Liver (tissue), 9 donors: ENCODE results near the gene HCN2. TPM values are rescaled to one million over a fixed set of nuclear protein-coding genes. Genes with fewer than 3 reads are reported as not detected.

ENCODE experiments used
- DNase-seq: peaks from one replicate; pipeline ENCODE4 v3.0.0-alpha.2; 2017; ENCODE audit warnings: low spot score
- H3K27ac ChIP-seq, 2 donors: one replicate each; pipeline ENCODE4 v1.7.0; 2013; ENCODE audit warnings: inconsistent platforms in 2 of 2, low read length in 2 of 2, control low read depth in 1 of 2, low read depth in 1 of 2, mild to moderate bottlenecking in 1 of 2
- H3K27me3 ChIP-seq, 4 donors: one replicate each; pipeline versions ENCODE4 v1.6.1 to v1.7.0; 2013; ENCODE audit warnings: low read length in 3 of 4, inconsistent platforms in 1 of 4, mild to moderate bottlenecking in 1 of 4, moderate library complexity in 1 of 4; ENCODE audit not compliant: control insufficient read depth in 4 of 4, insufficient read depth in 4 of 4
- H3K36me3 ChIP-seq, 4 donors: one replicate each; pipeline versions ENCODE4 v1.6.1 to v1.7.0; 2013; ENCODE audit warnings: low read length in 3 of 4, mild to moderate bottlenecking in 3 of 4, low read depth in 1 of 4, moderate library complexity in 1 of 4; ENCODE audit not compliant: control insufficient read depth in 4 of 4, insufficient read depth in 3 of 4
- H3K4me1 ChIP-seq, 4 donors: one replicate each; pipeline versions ENCODE4 v1.6.1 to v1.7.0; 2013; ENCODE audit warnings: low read length in 3 of 4, mild to moderate bottlenecking in 3 of 4, moderate library complexity in 1 of 4; ENCODE audit not compliant: control insufficient read depth in 4 of 4, insufficient read depth in 4 of 4
- H3K4me3 ChIP-seq, 3 donors: one replicate each; pipeline versions ENCODE4 v1.6.1 to v1.7.0; 2013; ENCODE audit warnings: low read length in 3 of 3, control low read depth in 1 of 3, low read depth in 1 of 3, mild to moderate bottlenecking in 1 of 3
- H3K9ac ChIP-seq, 2 donors: one replicate each; pipeline ENCODE4 v1.7.0; 2013; ENCODE audit warnings: low read length in 2 of 2, mild to moderate bottlenecking in 2 of 2, moderate library complexity in 2 of 2, control low read depth in 1 of 2, low read depth in 1 of 2
- H3K9me3 ChIP-seq, 4 donors: one replicate each; pipeline versions ENCODE4 v1.6.1 to v1.7.0; 2013; ENCODE audit warnings: low read length in 3 of 4; ENCODE audit not compliant: control insufficient read depth in 4 of 4
- EGR1 ChIP-seq, 2 donors: IDR thresholded peaks; 2 replicates each; pipeline ENCODE4 v1.6.1; 2016 to 2018; ENCODE audit warnings: antibody characterized with exemption in 2 of 2, low read depth in 2 of 2
- GABPA ChIP-seq, 2 donors: IDR thresholded peaks in 1 of 2; conservative IDR thresholded peaks in 1 of 2; 2 replicates each; pipeline ENCODE4 v1.6.1; 2016; ENCODE audit warnings: antibody characterized with exemption in 2 of 2, mild to moderate bottlenecking in 1 of 2, moderate library complexity in 1 of 2
- HNF4G ChIP-seq: IDR thresholded peaks from 2 replicates; pipeline ENCODE4 v1.6.1; 2016; ENCODE audit warnings: antibody characterized with exemption
- JUND ChIP-seq, 2 donors: IDR thresholded peaks; 2 replicates each; pipeline ENCODE4 v1.6.1; 2016; ENCODE audit warnings: antibody characterized with exemption in 2 of 2
- RAD21 ChIP-seq, 2 donors: IDR thresholded peaks; 2 replicates each; pipeline ENCODE4 v1.6.1; 2016; ENCODE audit warnings: antibody characterized with exemption in 2 of 2, mild to moderate bottlenecking in 2 of 2
- RXRA ChIP-seq, 2 donors: IDR thresholded peaks; 2 replicates each; pipeline ENCODE4 v1.6.1; 2017 to 2018; ENCODE audit warnings: antibody characterized with exemption in 2 of 2, mild to moderate bottlenecking in 1 of 2
- SP1 ChIP-seq: IDR thresholded peaks from 2 replicates; pipeline ENCODE4 v1.6.1; 2018; ENCODE audit warnings: antibody characterized with exemption, mild to moderate bottlenecking
- YY1 ChIP-seq: IDR thresholded peaks from 2 replicates; pipeline ENCODE4 v1.6.1; 2016; ENCODE audit warnings: antibody characterized with exemption, mild to moderate bottlenecking
- WGBS: extraction: QIAGEN DNeasy Blood & Tissue Kit; methylation state at CpG from one replicate; pipeline ENCODE4 v1.1.7; 2013; 5-methylcytosine and 5-hydroxymethylcytosine counted together
- polyA plus RNA-seq, 2 donors: library from polyadenylated mRNA; stranded (reverse) in 1 of 2; unstranded in 1 of 2; fragments of 200-250 nt in 1 of 2; fragments of >200 nt in 1 of 2; fragmentation: Nextera tagmentation in 1 of 2; extraction: Ambion mirVana in 1 of 2; gene quantifications; one replicate each; pipeline versions ENCODE4 v1.2.1 to v1.2.3, GENCODE V29; 2013 to 2015
- total RNA-seq, 2 donors: library from RNA; depleted of rRNA; stranded (reverse); fragments of >200 nt; gene quantifications; one replicate each; pipeline ENCODE4 v1.2.3, GENCODE V29; 2014
- TF ChIP-seq, protein P1 (sequence below): IDR thresholded peaks from 2 replicates; pipeline ENCODE4 v1.6.1; 2016; ENCODE audit warnings: antibody characterized with exemption
- TF ChIP-seq, protein P2 (sequence below): IDR thresholded peaks from 2 replicates; pipeline ENCODE4 v1.6.1; 2016; ENCODE audit warnings: antibody characterized with exemption
- TF ChIP-seq, protein P3 (sequence below): fragments of 150-350 bp; IDR thresholded peaks from 2 replicates; pipeline ENCODE4 v1.5.1; 2017; ENCODE audit warnings: improper control_type of control experiment, low read depth, low read length; ENCODE audit not compliant: missing input control
- TF ChIP-seq, protein P4 (sequence below): IDR thresholded peaks from 2 replicates; pipeline ENCODE4 v1.6.1; 2016; ENCODE audit warnings: antibody characterized with exemption, mild to moderate bottlenecking
- donor health status: healthy.
- donor health status: healthy.
- donor health status: healthy.
- donor health status: healthy.
- donor health status: healthy.

The HCN2 gene
- total and polyA plus RNA-seq, 4 donors = 0.05 to 0.17 (median 0.13) TPM; not detected in 1

DNA sequence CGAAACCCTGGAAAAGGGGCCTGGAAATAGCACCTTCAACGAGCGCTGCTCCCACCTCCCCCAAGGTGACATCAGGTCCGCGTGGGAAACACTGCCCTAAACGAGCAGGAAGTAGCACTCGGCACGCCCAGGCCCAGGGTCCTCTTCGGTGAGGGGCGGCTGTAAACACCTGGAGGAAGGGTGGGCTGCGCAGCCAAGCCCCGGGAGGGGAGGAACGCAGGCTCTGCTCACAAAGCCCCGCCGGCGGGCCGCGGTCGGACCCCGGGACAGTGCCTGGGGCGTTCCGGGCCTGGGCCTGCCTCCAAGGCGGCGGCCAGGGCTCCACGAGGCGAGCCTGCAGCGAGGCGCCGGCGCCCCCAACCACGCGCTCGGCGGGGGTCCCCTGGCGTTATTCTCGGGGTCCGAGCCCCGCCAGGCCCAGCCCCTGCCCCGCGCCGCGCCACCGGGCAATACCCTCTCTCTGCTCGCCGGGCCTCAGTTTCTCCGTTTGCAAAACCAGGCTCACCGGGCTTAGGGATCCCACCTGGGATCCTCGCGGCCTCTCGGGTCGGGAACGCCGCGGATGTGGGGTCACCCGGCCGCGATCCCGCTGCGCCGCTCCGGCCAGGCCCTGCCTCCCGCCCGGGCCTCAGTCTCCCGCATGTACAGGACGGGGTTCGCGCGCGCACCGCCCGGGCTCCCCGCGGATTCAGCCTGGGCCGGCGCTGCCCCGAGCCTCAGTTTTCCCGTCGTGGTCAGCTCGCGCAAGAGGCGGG is 72.7 kb downstream of the HCN2 start:
- under 1% methylated on average over 81 of the region's 81 CpGs for WGBS
- TF ChIP-seq JUND (IDR thresholded peaks at IDR 0.05) (no peak), RXRA (IDR thresholded peaks at IDR 0.05) (no peak), HNF4G (no peak), EGR1 (IDR thresholded peaks at IDR 0.05; ENCODE audit: low read depth in 2 of 2) (no peak)
- TF ChIP-seq, protein P1, sequence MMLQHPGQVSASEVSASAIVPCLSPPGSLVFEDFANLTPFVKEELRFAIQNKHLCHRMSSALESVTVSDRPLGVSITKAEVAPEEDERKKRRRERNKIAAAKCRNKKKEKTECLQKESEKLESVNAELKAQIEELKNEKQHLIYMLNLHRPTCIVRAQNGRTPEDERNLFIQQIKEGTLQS = no peak
- DNase-seq = peak; percentile 64

DNA sequence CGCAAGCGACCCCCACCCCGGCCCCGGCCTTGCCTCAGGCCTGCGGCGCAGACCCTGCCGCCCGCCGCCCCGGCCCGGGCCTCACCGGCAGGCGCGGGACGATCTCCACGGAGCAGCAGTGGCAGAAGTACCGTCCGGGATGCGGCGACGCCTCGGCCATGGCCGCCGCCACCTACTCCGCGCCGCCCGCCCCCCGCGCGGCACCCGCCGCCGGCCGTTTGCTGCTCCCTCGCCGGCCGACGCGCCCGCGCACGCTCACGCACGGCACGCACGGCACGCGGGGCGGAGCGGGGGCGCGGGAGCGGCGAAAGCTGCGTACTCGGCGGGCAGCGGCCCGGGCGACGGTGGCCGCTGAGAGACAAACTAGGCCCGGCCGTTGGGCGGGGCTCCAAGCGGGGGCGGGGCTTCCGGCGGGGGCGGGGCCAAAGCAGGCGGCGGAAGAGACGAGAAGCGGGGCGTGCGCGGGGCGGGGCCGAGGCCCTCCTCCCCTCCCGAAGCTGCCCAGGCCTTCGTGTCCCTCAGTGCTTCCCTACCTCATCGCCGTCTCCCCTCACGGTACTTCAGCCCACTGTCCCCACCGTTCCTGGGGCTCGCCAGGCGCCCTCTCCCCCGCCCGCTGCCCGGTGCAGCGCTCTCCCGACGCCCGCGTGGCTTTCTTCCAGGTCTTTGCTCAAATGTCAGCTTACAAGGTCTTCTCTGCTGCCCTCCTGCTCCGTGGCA is 73.4 kb downstream of the HCN2 start, which contains the start of gene RNF126:
Gene RNF126, minus strand, starts transcription at position 253 of the 720 bp plus-strand sequence. Its CDS starts 93 bp downstream, at position 160.
- 1% methylated on average over 97 of the region's 97 CpGs for WGBS
- H3K27me3 ChIP-seq = no peaks in the 10 kb centered on the region
- no peaks in the 10 kb centered on the region for H3K36me3 ChIP-seq
- peak within 1 kb of the TSS; percentile 80 to 95 (median 92) for H3K4me3 ChIP-seq
- TF ChIP-seq EGR1 (IDR thresholded peaks at IDR 0.05; ENCODE audit: low read depth in 2 of 2) = peak in 1 of 2 donors; percentile 56
- TF ChIP-seq, protein P2, sequence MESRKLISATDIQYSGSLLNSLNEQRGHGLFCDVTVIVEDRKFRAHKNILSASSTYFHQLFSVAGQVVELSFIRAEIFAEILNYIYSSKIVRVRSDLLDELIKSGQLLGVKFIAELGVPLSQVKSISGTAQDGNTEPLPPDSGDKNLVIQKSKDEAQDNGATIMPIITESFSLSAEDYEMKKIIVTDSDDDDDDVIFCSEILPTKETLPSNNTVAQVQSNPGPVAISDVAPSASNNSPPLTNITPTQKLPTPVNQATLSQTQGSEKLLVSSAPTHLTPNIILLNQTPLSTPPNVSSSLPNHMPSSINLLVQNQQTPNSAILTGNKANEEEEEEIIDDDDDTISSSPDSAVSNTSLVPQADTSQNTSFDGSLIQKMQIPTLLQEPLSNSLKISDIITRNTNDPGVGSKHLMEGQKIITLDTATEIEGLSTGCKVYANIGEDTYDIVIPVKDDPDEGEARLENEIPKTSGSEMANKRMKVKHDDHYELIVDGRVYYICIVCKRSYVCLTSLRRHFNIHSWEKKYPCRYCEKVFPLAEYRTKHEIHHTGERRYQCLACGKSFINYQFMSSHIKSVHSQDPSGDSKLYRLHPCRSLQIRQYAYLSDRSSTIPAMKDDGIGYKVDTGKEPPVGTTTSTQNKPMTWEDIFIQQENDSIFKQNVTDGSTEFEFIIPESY = no peak
- TF ChIP-seq SP1 = peak; percentile 55
- TF ChIP-seq RAD21 (IDR thresholded peaks at IDR 0.05) = peak in 1 of 2 donors; percentile 12
- TF ChIP-seq YY1 = peak; percentile 9
- TF ChIP-seq, protein P3, sequence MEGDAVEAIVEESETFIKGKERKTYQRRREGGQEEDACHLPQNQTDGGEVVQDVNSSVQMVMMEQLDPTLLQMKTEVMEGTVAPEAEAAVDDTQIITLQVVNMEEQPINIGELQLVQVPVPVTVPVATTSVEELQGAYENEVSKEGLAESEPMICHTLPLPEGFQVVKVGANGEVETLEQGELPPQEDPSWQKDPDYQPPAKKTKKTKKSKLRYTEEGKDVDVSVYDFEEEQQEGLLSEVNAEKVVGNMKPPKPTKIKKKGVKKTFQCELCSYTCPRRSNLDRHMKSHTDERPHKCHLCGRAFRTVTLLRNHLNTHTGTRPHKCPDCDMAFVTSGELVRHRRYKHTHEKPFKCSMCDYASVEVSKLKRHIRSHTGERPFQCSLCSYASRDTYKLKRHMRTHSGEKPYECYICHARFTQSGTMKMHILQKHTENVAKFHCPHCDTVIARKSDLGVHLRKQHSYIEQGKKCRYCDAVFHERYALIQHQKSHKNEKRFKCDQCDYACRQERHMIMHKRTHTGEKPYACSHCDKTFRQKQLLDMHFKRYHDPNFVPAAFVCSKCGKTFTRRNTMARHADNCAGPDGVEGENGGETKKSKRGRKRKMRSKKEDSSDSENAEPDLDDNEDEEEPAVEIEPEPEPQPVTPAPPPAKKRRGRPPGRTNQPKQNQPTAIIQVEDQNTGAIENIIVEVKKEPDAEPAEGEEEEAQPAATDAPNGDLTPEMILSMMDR = no peak
- TF ChIP-seq, protein P4, sequence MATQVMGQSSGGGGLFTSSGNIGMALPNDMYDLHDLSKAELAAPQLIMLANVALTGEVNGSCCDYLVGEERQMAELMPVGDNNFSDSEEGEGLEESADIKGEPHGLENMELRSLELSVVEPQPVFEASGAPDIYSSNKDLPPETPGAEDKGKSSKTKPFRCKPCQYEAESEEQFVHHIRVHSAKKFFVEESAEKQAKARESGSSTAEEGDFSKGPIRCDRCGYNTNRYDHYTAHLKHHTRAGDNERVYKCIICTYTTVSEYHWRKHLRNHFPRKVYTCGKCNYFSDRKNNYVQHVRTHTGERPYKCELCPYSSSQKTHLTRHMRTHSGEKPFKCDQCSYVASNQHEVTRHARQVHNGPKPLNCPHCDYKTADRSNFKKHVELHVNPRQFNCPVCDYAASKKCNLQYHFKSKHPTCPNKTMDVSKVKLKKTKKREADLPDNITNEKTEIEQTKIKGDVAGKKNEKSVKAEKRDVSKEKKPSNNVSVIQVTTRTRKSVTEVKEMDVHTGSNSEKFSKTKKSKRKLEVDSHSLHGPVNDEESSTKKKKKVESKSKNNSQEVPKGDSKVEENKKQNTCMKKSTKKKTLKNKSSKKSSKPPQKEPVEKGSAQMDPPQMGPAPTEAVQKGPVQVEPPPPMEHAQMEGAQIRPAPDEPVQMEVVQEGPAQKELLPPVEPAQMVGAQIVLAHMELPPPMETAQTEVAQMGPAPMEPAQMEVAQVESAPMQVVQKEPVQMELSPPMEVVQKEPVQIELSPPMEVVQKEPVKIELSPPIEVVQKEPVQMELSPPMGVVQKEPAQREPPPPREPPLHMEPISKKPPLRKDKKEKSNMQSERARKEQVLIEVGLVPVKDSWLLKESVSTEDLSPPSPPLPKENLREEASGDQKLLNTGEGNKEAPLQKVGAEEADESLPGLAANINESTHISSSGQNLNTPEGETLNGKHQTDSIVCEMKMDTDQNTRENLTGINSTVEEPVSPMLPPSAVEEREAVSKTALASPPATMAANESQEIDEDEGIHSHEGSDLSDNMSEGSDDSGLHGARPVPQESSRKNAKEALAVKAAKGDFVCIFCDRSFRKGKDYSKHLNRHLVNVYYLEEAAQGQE = peak; percentile 15
- TF ChIP-seq GABPA (IDR thresholded peaks at IDR 0.05 in 1 of 2, conservative IDR thresholded peaks at IDR 0.05 in 1 of 2) = peak in 1 of 2 donors; percentile 78
- H3K9me3 ChIP-seq = no peaks in the 10 kb centered on the region
- peak within 1 kb of the TSS; percentile 68 to 98 for H3K9ac ChIP-seq
- peak; percentile 99 for DNase-seq
- peaks cover 18 to 56% (median 40%) of the 10 kb centered on the region in 4 donors for H3K4me1 ChIP-seq
- peak within 1 kb of the TSS; percentile 95 to 96 for H3K27ac ChIP-seq

More for the DNA sequence above, 72.7 kb downstream of the HCN2 start:
- Histone ChIP-seq H3K9me3 (no peaks in the 10 kb centered on the region), H3K27me3 (no peaks in the 10 kb centered on the region), H3K9ac (peak overlapping the region; percentile 68 to 98), H3K27ac (peak overlapping the region; percentile 89 to 96), H3K4me1 (peaks cover 25 to 63% (median 47%) of the 10 kb centered on the region in 4 donors), H3K36me3 (no peaks in the 10 kb centered on the region), H3K4me3 (peak overlapping the region; percentile 80 to 95 (median 92))
